ENCODE measurements around the gene C10orf105.

- TF ChIP-seq CTCF (CRISPR knock-in tag; IDR thresholded peaks at IDR 0.05) (no peak), ZFP41 (CRISPR knock-in tag; IDR thresholded peaks at IDR 0.05; ENCODE audit: borderline replicate concordance) (no peak), ZNF414 (CRISPR knock-in tag; IDR thresholded peaks at IDR 0.05) (no peak), ZHX2 (IDR thresholded peaks at IDR 0.05; ENCODE audit: low read depth) (no peak), ZHX2 (CRISPR knock-in tag; IDR thresholded peaks at IDR 0.05; ENCODE audit: borderline replicate concordance) (no peak), POLR2A (IDR thresholded peaks at IDR 0.05; ENCODE audit: insufficient read depth in 1 of 2, low read depth in 2 of 2, low read length in 2 of 2) (no peak), FOSL2 (CRISPR knock-in tag; IDR thresholded peaks at IDR 0.05) (no peak), ZNF3 (CRISPR knock-in tag; IDR thresholded peaks at IDR 0.05) (no peak), SRY (CRISPR knock-in tag; IDR thresholded peaks at IDR 0.05) (no peak), EP300 (IDR thresholded peaks at IDR 0.05; ENCODE audit: low read depth in 2 of 2, low read length in 2 of 2) (no peak), EP300 (CRISPR knock-in tag; IDR thresholded peaks at IDR 0.05; ENCODE audit: borderline replicate concordance) (no peak), JUND (CRISPR knock-in tag; IDR thresholded peaks at IDR 0.05) (no peak), CEBPZ (IDR thresholded peaks at IDR 0.05; ENCODE audit: low read length) (no peak), ZNF850 (CRISPR knock-in tag; conservative IDR thresholded peaks at IDR 0.05) (no peak), ZNF740 (CRISPR knock-in tag; IDR thresholded peaks at IDR 0.05) (no peak)
Measured at GRCh38 chr10:71701496-71702132, 18.0 kb downstream of the C10orf105 start.
